HG02970 (cell line): ENCODE data around the gene NKAIN2.
"Not testable (repeated sequence)": the region's sequence is repeated elsewhere in the genome, so short reads cannot be mapped to it uniquely, and the experiment has no call there.

ENCODE experiments used
- ATAC-seq: cut with Tn5 transposase; IDR thresholded peaks from one replicate; pipeline ENCODE4 v1.9.1; 2021; ENCODE audit warnings: mild to moderate bottlenecking, moderate library complexity, moderate number of reproducible peaks; ENCODE audit not compliant: unreplicated experiment, low FRiP score

The NKAIN2 gene

GRCh38 chr6:124393536-124393935, 589.9 kb downstream of the NKAIN2 start:
- ATAC-seq = no peak

GRCh38 chr6:124396361-124396760, 592.7 kb downstream of the NKAIN2 start:
- ATAC-seq = no peak

GRCh38 chr6:124400261-124400999, 596.8 kb downstream of the NKAIN2 start:
- no peak for ATAC-seq

GRCh38 chr6:124410425-124410824, 606.8 kb downstream of the NKAIN2 start:
- not testable (repeated sequence) for ATAC-seq

GRCh38 chr6:124412657-124413056, 609.0 kb downstream of the NKAIN2 start:
- not testable (repeated sequence) for ATAC-seq

- ATAC-seq = no peak
Observed at GRCh38 chr6:124420116-124420840, 616.6 kb downstream of the NKAIN2 start.

GRCh38 chr6:124423621-124424020, 620.0 kb downstream of the NKAIN2 start:
- no peak for ATAC-seq

- no peak for ATAC-seq
Observed at GRCh38 chr6:124430740-124431318, 627.2 kb downstream of the NKAIN2 start.

- no peak for ATAC-seq
Observed at GRCh38 chr6:124432620-124433019, 629.0 kb downstream of the NKAIN2 start.

- ATAC-seq = no peak
Observed at GRCh38 chr6:124433387-124434160, 629.9 kb downstream of the NKAIN2 start.

GRCh38 chr6:124434421-124434820, 630.8 kb downstream of the NKAIN2 start:
- ATAC-seq = no peak

GRCh38 chr6:124436803-124437202, 633.1 kb downstream of the NKAIN2 start:
- no peak for ATAC-seq

GRCh38 chr6:124438546-124439065, 634.9 kb downstream of the NKAIN2 start:
- ATAC-seq = no peak

- no peak for ATAC-seq
Observed at GRCh38 chr6:124441450-124441849, 637.8 kb downstream of the NKAIN2 start.

GRCh38 chr6:124443541-124443940, 639.9 kb downstream of the NKAIN2 start:
- no peak for ATAC-seq

- no peak for ATAC-seq
Observed at GRCh38 chr6:124445581-124445980, 641.9 kb downstream of the NKAIN2 start.

- no peak for ATAC-seq
Observed at GRCh38 chr6:124446961-124447360, 643.3 kb downstream of the NKAIN2 start.

- no peak for ATAC-seq
Observed at GRCh38 chr6:124459268-124459667, 655.6 kb downstream of the NKAIN2 start.

GRCh38 chr6:124462750-124463149, 659.1 kb downstream of the NKAIN2 start:
- ATAC-seq = no peak

- ATAC-seq = no peak
Observed at GRCh38 chr6:124463271-124463670, 659.6 kb downstream of the NKAIN2 start.

- ATAC-seq = not testable (repeated sequence)
Observed at GRCh38 chr6:124464600-124464999, 660.9 kb downstream of the NKAIN2 start.
